ENCODE results near the gene PTPRN2.
"Not testable (repeated sequence)": the region's sequence is repeated elsewhere in the genome, so short reads cannot be mapped to it uniquely, and the experiment has no call there.

PTPRN2 gene

DNA sequence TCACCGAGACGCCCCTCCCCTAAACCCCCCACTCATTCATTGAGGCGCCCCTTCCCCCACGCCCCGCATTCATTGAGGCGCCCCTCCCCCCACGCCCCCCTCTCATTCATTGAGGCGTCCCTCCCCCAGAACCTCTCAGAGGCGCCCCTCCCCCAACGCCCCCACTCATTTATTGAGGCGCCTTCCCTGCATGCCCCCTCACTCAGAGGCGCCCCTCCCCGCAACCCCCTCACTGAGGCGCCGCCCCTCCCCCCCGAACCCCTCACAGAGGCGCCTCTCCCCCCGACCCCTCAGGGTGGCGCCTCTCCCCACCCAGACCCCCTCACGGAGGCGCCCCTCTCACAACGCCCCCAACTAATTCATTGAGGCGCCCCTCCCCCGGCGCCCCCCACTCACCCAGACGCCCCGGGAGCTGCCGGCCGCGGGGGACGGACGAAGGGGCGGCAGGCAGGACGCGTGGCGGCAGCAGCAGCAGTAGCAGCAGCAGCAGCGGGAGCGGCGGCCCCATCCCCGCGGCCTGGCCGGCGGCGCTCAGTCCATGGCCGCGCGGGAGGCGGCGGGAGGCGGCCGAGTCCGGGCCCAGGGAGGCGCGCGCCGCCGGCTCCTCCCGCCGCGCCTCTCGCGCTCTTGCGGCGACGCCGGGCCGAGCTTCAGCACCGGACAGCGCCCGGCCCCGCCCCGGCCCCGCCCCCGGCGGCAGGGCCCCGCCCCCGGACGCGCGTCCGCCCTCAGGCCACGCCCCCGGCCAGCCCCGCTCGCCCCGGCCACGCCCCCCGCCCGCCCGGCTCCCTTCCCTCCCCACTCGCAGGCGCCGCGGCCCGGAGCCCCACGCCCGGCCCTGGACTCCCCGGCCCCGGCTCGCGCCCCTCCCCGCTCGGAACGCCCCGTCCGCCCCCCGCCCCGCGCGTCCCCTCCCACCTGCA lies at the start of gene PTPRN2:
TSS of gene PTPRN2 (minus strand) at position 662 of the 923 bp plus-strand sequence.
- DNase-seq, result peak; percentile 80

DNA sequence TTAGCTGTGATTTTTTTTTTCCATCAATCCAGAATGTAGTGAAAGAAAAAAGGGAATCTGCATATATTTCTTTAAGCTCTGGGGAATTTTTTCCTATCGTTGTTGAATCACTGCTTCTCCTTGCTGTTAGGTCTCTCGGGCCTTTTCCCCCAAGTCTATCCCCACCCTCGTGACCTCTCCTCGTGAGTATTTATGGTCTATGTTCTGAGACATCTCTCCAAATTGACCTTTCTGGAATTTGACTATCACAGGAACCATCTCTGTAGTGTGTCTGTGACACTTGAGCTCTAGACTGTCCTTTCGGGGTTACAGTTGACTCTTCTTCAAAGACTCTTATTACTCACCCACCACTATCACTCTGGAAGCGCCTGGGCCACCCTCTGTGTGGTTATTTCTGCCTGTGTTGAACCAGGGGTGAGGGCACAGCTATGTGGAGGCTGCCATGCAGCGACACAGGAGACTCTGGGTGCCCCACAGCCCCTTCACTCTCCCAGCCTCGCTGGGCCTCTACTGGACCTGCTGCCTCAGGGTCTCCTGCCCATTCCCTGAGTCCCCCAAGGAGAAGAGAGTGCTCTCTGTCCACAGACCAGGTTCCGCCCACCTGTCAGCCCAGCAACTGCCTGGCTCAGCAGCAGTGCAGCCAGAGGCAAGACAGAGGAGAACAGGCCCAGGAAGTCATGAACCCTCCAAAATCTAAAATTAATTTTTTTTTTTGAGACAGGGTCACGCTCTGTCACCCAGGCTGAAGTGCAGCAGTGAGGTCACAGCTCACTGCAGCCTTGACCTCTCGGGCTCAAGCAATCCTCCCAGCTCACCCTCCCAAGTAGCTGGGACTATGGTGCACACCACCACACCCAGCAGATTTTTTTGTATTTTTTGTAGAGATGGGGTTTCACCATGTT lies 45.7 kb upstream of the PTPRN2 start:
- no peak for DNase-seq

DNA sequence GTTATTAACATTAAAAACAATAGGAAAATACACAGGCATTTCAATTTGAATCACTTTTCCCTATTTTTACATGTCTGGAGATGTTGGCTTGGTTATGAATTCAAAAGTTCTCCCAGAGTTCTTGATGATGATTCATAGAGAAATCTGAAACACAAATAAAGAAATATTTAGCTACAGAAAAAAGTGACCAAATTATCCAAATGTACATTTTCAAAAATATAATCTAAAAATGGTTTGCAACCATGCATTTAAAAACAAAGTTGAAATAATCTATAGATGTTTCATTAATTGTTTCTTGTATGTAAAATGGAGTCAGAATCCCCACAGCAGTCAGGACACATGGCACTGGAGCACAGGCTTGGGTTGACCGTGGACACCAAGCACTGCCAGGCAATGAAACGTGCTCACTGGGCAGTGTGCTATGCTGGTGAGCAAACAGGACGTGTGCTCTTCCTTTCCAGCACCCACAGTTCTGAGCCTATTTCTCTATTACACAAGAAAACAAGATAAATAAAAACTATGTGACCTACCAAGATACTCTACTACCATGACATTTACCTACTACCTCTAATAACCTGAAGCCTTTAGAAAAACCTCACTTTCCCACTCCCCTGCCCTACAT lies 44.1 kb upstream of the PTPRN2 start:
- no peak for DNase-seq

GRCh38 chr7:158626289-158626688 lies 38.7 kb upstream of the PTPRN2 start:
- DNase-seq, result not testable (repeated sequence)

DNA sequence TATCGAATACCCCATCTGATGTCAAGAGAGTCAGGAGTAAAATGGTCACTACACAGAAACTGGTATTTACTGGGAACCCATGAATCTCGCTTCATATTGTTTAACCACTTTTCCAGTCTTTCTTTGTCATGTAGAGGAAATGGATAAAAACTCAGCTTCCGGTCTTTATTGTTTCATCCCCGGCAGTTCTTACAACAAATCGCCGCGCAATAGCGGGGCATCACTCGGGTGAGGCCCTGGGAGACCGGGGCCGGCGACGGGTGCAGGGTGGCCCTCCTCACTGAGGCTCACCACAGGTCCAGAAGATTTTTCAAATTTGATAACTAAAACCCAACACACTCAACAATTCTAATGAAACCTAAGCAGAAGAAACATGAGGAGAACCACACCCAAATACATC lies 35.6 kb upstream of the PTPRN2 start:
- DNase-seq, result no peak

DNA sequence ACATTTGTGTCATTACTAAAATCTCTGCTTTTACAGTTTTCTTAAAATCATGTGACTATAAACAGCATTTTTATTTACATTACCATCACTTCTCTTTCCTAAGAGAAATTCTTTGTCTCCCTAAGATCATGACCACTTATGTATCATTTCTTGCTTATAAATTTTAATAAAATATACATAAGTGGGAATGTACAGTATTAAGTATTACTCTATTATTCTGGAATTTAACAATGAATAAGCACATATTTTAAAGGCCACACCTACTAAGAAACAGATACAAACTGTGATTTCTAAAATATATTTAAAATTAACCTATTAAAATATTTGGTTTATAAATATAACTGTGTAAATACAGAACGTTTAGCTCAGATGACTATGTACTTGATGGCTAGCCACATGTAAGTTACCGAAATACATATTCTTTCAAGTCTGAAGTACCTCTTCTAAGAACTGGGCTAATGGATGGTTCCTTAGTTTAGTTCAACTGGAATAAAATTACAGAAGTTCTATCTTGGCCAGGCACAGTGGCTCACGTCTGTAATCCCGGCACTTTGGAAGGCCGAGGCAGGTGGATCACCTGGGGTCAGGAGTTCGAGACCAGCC lies 33.3 kb upstream of the PTPRN2 start:
- no peak for DNase-seq

GRCh38 chr7:158620418-158620817 lies 32.8 kb upstream of the PTPRN2 start:
- DNase-seq, result no peak

DNA sequence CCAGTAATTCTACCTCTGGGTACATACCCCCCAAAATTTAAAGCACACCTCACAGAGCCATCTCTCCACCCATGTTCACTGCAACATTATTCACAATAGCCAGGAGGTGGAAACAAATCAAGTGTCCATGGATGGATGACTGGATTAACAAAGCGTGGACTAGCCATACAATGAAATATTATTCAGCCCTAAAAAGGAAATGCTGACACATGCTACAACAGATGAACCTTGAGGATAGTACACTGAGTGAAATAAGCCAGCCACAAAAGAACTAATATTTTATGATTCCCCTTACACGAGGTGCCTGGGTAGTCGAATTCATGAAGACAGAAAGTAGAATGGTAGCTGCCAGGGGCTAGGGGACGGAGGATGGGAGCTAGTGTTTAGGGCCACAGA lies 31.1 kb upstream of the PTPRN2 start:
- no peak for DNase-seq

DNA sequence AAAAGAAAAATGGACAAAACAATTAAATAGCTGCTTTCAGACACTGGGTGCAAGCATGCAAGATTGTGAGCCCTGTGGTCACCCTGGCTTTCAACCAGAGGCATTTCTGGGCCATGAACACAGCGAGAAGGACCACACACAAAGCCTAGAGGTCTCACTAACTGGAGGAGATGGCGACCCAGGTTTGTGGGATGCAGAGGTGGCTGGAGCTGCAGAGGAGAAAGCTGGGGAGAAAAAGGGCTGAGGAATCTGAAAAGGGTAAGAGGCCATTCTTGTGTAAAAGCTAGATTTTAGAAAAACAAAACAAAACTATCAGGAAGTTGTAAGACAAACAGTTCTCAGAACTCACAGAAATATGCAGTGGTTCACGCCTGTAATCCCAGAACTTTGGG lies 30.1 kb upstream of the PTPRN2 start:
- no peak for DNase-seq

GRCh38 chr7:158616050-158616449 lies 28.4 kb upstream of the PTPRN2 start:
- DNase-seq, result no peak

GRCh38 chr7:158614700-158615099 lies 27.1 kb upstream of the PTPRN2 start:
- DNase-seq, result no peak

DNA sequence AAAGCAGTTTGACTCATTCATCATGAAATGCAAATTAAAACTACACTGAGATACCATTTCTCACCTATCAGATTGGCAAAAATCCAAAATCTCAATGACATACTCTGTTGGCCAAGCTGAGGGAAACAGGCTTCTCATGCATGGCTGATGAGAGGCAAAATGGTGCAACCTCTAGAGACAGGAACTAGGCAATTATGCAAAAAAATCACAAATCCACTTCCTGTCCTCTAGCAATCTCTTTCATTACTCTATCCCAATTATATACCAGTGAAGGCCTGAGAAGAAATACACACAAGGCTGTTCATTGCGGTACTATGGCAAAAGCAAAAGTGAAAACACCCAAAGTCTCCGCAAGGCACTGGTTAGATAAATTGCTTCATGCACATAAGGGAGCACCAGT lies 25.9 kb upstream of the PTPRN2 start:
- DNase-seq, result no peak

GRCh38 chr7:158612546-158612945 lies 24.9 kb upstream of the PTPRN2 start:
- no peak for DNase-seq

DNA sequence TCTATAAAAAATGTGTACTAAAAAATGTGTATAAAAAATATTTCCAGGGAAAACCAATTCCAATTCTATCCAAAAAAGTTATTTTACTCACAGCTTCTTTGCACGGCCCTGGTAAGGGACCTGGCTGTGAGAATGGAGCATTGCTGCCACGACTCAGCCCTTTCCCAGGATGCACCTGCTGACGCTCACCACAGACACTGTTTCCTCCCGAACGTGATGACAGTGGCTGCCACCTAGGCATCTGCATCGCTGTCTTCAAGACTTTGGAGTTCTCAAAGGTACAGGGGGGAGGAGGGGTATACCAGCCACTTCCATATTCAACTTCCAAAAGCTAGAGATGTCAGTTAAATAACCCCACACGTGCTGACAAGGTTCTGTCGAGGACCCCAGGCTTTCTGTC lies 23.9 kb upstream of the PTPRN2 start:
- no peak for DNase-seq

GRCh38 chr7:158609313-158609974 lies 21.8 kb upstream of the PTPRN2 start:
- DNase-seq, result no peak

- no peak for DNase-seq
Measured at GRCh38 chr7:158607563-158607962, 19.9 kb upstream of the PTPRN2 start.

DNA sequence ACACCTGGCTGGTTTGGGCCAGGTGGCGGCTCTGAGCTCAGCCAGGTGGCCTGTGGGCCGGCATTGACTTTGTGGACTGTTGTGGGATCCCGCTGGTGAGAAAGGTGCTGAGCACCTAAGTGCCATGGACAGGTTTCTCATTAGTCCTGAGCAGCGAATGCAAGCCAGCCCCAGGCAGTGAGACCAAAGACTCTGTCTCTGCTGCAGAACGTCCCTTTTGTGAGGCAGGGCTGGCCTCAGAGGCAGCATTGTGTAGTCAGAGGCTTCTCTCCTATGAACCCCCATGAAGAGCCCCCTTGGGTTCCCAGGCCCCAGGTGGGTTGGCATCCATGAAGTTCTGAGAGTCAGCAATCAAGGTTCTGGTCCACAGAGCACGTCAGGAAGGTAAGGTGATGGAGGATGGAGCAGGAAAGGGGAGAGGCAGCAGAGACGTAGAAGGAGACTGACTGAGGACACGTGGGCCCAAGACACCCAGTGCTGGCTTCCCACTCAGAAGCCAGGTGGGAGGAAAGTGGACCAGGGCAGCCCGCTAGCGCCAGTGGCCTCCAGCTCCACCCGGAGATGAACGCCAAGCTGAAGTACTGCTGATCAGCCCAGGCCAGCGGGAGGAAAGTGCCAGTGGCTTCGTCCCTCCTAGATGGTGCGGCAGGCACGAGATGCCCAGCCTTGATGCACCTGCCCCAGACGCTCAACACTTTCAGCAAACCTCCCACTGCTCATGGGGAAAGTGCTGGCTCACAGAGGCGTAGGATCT lies 19.2 kb upstream of the PTPRN2 start:
- DNase-seq, result no peak

DNA sequence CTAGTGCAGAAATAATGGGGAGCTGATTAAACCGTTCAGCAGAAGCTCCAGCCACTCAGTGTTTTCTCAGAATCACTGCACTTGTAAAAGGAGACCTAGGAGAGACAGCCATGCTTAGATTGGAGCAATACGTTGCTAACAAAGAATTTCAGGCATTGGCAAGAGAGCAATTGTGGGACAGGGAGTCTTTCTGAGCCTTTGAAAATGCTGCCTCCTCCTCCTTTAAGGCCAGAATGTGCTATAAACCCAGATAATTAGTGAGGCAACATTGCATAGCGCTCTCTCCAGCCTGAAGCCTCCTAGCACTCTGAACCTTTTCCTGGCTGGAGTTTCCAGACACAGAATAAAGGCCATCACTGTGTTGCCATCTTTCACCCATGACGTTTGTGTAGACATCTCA lies 18.5 kb upstream of the PTPRN2 start:
- no peak for DNase-seq

GRCh38 chr7:158603773-158604755 lies 16.4 kb upstream of the PTPRN2 start:
- DNase-seq, result no peak
